GM12891 (cell line): ENCODE data around the gene PRDM16.

Experiments
- POLR2A ChIP-seq: IDR thresholded peaks from 2 replicates; pipeline ENCODE4 v1.6.1; 2011; ENCODE audit warnings: low read depth, low read length, control low read depth
- POLR2AphosphoS5 ChIP-seq: IDR thresholded peaks from 2 replicates; pipeline ENCODE4 v1.6.1; 2011; ENCODE audit warnings: low read depth, low read length, control low read depth
- TAF1 ChIP-seq: IDR thresholded peaks from 2 replicates; pipeline ENCODE4 v1.6.1; 2011; ENCODE audit warnings: low read depth, low read length, control low read depth

GRCh38 chr1:3384407-3384806 lies 315.4 kb downstream of the PRDM16 start:
- no peak for TF ChIP-seq POLR2A
- TF ChIP-seq TAF1: no peak
- no peak for TF ChIP-seq POLR2AphosphoS5
